H1 (cell line): ENCODE data around the gene GPR42.

Experiments used
- CREB1 ChIP-seq: IDR thresholded peaks from 2 replicates; pipeline ENCODE4 v1.6.1; 2012; ENCODE audit warnings: inconsistent platforms
- JUND ChIP-seq: IDR thresholded peaks from 2 replicates; pipeline ENCODE4 v1.6.1; 2011; ENCODE audit warnings: mild to moderate bottlenecking, improper control_type of control experiment, low read length
- MAFK ChIP-seq: IDR thresholded peaks from 2 replicates; pipeline ENCODE4 v1.6.1; 2012; ENCODE audit warnings: low read depth, mild to moderate bottlenecking, improper control_type of control experiment, low read length
- POLR2AphosphoS5 ChIP-seq: IDR thresholded peaks from 2 replicates; pipeline ENCODE4 v1.6.1; 2011; ENCODE audit warnings: low read depth, low read length
- RAD21 ChIP-seq, 2 experiments: IDR thresholded peaks in 1 of 2; conservative IDR thresholded peaks in 1 of 2; 2 replicates each; pipeline ENCODE4 v1.6.1; 2011; ENCODE audit warnings: low read depth in 2 of 2, low read length in 2 of 2, improper control_type of control experiment in 1 of 2, inconsistent platforms in 1 of 2, mild to moderate bottlenecking in 1 of 2, moderate library complexity in 1 of 2
- RFX5 ChIP-seq: IDR thresholded peaks from 2 replicates; pipeline ENCODE4 v1.6.1; 2011; ENCODE audit warnings: low read depth, low read length, improper control_type of control experiment, borderline replicate concordance
- TCF12 ChIP-seq: IDR thresholded peaks from 2 replicates; pipeline ENCODE4 v1.6.1; 2011; ENCODE audit warnings: low read depth, mild to moderate bottlenecking, low read length
- TF ChIP-seq, protein P1 (sequence below): IDR thresholded peaks from 2 replicates; pipeline ENCODE4 v1.6.1; 2012; ENCODE audit warnings: inconsistent platforms
- TF ChIP-seq, protein P2 (sequence below), 3 experiments: IDR thresholded peaks; 1 replicate in 2 of 3; 2 replicates in 1 of 3; pipeline versions ENCODE4 v1.5.1 to v1.6.1; 2011; ENCODE audit warnings: low read length in 3 of 3, mild to moderate bottlenecking in 3 of 3, inconsistent platforms in 2 of 3, low read depth in 1 of 3, moderate library complexity in 1 of 3; ENCODE audit not compliant: insufficient read depth in 1 of 3; ENCODE audit errors: control extremely low read depth in 1 of 3
- TF ChIP-seq, protein P3 (sequence below): IDR thresholded peaks from 2 replicates; pipeline ENCODE4 v1.6.1; 2011; ENCODE audit warnings: low read length, improper control_type of control experiment

DNA sequence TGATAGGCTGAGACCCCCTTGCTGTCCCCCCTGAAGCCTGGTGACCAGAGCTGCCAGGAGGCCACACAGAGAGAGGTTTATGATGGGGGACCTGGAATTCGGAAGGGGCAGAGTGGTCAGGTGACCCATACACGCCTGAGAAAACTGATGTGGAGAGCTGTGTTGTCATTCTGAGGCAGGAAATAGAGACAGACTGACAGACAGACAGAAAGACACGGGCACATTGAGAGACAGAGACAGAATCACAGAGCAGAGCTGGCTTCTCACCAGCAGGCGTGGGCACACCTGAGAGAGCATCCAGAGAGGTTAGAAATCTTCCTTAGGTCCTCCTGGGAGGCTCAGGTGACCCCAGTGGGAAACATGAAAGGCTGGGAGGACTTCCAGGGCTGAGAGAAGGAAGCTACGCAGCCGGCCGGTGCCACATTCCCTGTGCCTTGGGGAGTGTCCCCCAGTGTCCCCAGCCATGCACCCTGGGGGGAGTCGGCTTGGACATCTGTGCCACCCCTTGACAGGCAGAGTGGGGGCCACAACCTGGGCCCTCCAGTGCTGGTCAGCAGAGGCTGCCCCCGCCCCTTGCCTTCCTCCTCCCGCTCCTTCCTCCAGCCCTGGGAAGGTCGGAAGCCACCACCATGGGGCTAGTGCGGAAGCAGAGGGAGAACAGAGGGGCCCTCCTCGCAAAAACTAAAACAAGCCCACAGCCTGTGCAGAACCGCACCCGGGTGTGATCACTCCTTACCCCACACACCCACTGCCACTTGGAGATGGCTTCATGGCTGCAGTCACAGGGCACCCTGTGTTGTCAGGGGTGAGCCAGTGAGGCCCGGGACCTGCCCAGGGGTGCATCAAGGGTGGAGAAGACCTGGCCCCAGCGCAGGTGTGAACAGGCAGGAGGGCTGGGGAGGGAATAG, 21.0 kb upstream of the GPR42 start:
- TF ChIP-seq, protein P1, sequence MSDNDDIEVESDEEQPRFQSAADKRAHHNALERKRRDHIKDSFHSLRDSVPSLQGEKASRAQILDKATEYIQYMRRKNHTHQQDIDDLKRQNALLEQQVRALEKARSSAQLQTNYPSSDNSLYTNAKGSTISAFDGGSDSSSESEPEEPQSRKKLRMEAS, result no peak
- TF ChIP-seq RFX5 (no peak), TCF12 (no peak), MAFK (no peak), JUND (no peak), POLR2AphosphoS5 (no peak), CREB1 (no peak), RAD21 (IDR thresholded peaks at IDR 0.05 in 1 of 2, conservative IDR thresholded peaks at IDR 0.05 in 1 of 2; ENCODE audit: low read depth in 2 of 2, low read length in 2 of 2) (no peak)
- TF ChIP-seq, protein P2, sequence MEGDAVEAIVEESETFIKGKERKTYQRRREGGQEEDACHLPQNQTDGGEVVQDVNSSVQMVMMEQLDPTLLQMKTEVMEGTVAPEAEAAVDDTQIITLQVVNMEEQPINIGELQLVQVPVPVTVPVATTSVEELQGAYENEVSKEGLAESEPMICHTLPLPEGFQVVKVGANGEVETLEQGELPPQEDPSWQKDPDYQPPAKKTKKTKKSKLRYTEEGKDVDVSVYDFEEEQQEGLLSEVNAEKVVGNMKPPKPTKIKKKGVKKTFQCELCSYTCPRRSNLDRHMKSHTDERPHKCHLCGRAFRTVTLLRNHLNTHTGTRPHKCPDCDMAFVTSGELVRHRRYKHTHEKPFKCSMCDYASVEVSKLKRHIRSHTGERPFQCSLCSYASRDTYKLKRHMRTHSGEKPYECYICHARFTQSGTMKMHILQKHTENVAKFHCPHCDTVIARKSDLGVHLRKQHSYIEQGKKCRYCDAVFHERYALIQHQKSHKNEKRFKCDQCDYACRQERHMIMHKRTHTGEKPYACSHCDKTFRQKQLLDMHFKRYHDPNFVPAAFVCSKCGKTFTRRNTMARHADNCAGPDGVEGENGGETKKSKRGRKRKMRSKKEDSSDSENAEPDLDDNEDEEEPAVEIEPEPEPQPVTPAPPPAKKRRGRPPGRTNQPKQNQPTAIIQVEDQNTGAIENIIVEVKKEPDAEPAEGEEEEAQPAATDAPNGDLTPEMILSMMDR (IDR thresholded peaks at IDR 0.05; ENCODE audit: control extremely low read depth in 1 of 3, insufficient read depth in 1 of 3, low read depth in 1 of 3, low read length in 3 of 3), result no peak
- TF ChIP-seq, protein P3, sequence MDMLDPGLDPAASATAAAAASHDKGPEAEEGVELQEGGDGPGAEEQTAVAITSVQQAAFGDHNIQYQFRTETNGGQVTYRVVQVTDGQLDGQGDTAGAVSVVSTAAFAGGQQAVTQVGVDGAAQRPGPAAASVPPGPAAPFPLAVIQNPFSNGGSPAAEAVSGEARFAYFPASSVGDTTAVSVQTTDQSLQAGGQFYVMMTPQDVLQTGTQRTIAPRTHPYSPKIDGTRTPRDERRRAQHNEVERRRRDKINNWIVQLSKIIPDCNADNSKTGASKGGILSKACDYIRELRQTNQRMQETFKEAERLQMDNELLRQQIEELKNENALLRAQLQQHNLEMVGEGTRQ, result no peak
